GM19463 (cell line): Measurements from ENCODE around the gene NLN.
"Not testable (repeated sequence)": the region's sequence is repeated elsewhere in the genome, so short reads cannot be mapped to it uniquely, and the experiment has no call there.

ENCODE experiments used
- ATAC-seq: cut with Tn5 transposase; IDR thresholded peaks from one replicate; pipeline ENCODE4 v1.9.1; 2021; ENCODE audit warnings: mild to moderate bottlenecking, moderate library complexity; ENCODE audit not compliant: unreplicated experiment

NLN gene

GRCh38 chr5:65721720-65722574, at the start of gene NLN, which contains the start of gene SGTB:
TSS of gene NLN (plus strand) at chr5:65722205. CDS start at chr5:65722374, 169 bp downstream.
TSS of gene SGTB (minus strand) at chr5:65722109. CDS start at chr5:65720807, 1,302 bp downstream.
- peak; percentile 93 for ATAC-seq

GRCh38 chr5:65672796-65673195, 49.2 kb upstream of the NLN start:
- no peak for ATAC-seq

- no peak for ATAC-seq
These were observed 47.3 kb upstream of the NLN start for GRCh38 chr5:65674749-65675148.

GRCh38 chr5:65676056-65676455, 45.9 kb upstream of the NLN start:
- ATAC-seq = not testable (repeated sequence)

- no peak for ATAC-seq
These were observed 39.9 kb upstream of the NLN start for GRCh38 chr5:65682148-65682547.

- no peak for ATAC-seq
These were observed 28.9 kb upstream of the NLN start for GRCh38 chr5:65693121-65693520.

- peak; percentile 65 for ATAC-seq
These were observed 26.7 kb upstream of the NLN start for GRCh38 chr5:65695162-65695755.

GRCh38 chr5:65695896-65696295, 26.1 kb upstream of the NLN start:
- ATAC-seq = no peak

- ATAC-seq = no peak
These were observed 25.1 kb upstream of the NLN start for GRCh38 chr5:65696892-65697291.

- no peak for ATAC-seq
These were observed 22.7 kb upstream of the NLN start for GRCh38 chr5:65699338-65699737.

GRCh38 chr5:65702036-65702435, 20.0 kb upstream of the NLN start:
- ATAC-seq = no peak

GRCh38 chr5:65704621-65705239, 17.3 kb upstream of the NLN start:
- no peak for ATAC-seq

- no peak for ATAC-seq
These were observed 14.3 kb upstream of the NLN start for GRCh38 chr5:65707663-65708062.

- ATAC-seq = no peak
These were observed 13.9 kb upstream of the NLN start for GRCh38 chr5:65708145-65708544.

- no peak for ATAC-seq
These were observed 3.3 kb upstream of the NLN start for GRCh38 chr5:65718576-65719310.

- ATAC-seq = peak; percentile 15
These were observed 820 bp upstream of the NLN start for GRCh38 chr5:65721050-65721719.

GRCh38 chr5:65722575-65723403, 784 bp downstream of the NLN start:
- ATAC-seq = no peak

- ATAC-seq = no peak
These were observed 5.6 kb downstream of the NLN start for GRCh38 chr5:65727491-65728156.

- no peak for ATAC-seq
These were observed 6.2 kb downstream of the NLN start for GRCh38 chr5:65728218-65728617.
